ENCODE data around the gene ACTL9. TPM values are rescaled to one million over a fixed set of nuclear protein-coding genes. Genes with fewer than 3 reads are reported as not detected.
A peak's percentile ranks its signal among the peaks of the same experiment; 100 is the strongest.

ACTL9 gene
- polyA plus RNA-seq, 3 donors, result not detected

GRCh38 chr19:8678244-8678807 is 20.3 kb downstream of the ACTL9 start:
- Mint-ChIP-seq H3K9me3 (peaks cover 1 to 12% (median 5%) of the 10 kb centered on the region in 7 donors), H3K4me3 (peak overlapping the region in 1 of 2 donors; percentile 18), H3K27ac (no peak overlapping the region), H3K27me3 (ENCODE audit: low read depth in 3 of 3) (peaks cover 5 to 7% (median 6%) of the 10 kb centered on the region in 3 donors), H3K36me3 (no peaks in the 10 kb centered on the region), H3K4me1 (peaks cover 18% of the 10 kb centered on the region)
- Histone ChIP-seq H3K36me3 (replicated peaks in 1 of 2; ENCODE audit: control insufficient read depth in 1 of 2, insufficient read depth in 2 of 2, low read length in 2 of 2) (no peaks in the 10 kb centered on the region), H3K9me3 (replicated peaks in 1 of 2; ENCODE audit: control insufficient read depth in 1 of 2, insufficient read depth in 1 of 2, low read length in 2 of 2) (no peaks in the 10 kb centered on the region), H4K20me1 (ENCODE audit: insufficient read depth, low read length) (no peaks in the 10 kb centered on the region), H3K4me2 (replicated peaks; ENCODE audit: extremely low read depth, low read length, poor library complexity, severe bottlenecking) (no peak overlapping the region), H3K4me3 (replicated peaks in 1 of 3; ENCODE audit: low read depth in 2 of 3, low read length in 3 of 3) (no peak overlapping the region), H3K4me1 (ENCODE audit: control insufficient read depth in 1 of 2, insufficient read depth in 2 of 2, low read length in 2 of 2) (peaks cover 10 to 14% of the 10 kb centered on the region in 2 donors), H3K79me2 (ENCODE audit: insufficient read depth, low read length) (no peaks in the 10 kb centered on the region), H2AFZ (ENCODE audit: insufficient read depth, low read depth, low read length, poor library complexity, severe bottlenecking) (no peak overlapping the region), H3K27ac (ENCODE audit: low read depth in 1 of 2, low read length in 2 of 2) (no peak overlapping the region), H3K27me3 (ENCODE audit: control insufficient read depth in 2 of 2, insufficient read depth in 2 of 2, low read length in 2 of 2) (no peaks in the 10 kb centered on the region), H3K9ac (ENCODE audit: insufficient read depth, low read length, poor library complexity, severe bottlenecking) (no peak overlapping the region)
- intact Hi-C loops (cut with micrococcal nuclease), result no loop called here
- TF ChIP-seq CTCF (IDR thresholded peaks at IDR 0.05), result no peak
- DNase-seq, result no peak

- H4K20me1 ChIP-seq (ENCODE audit: insufficient read depth, low read length), result no peaks in the 10 kb centered on the region
- no peak overlapping the region for H3K4me3 ChIP-seq (replicated peaks in 1 of 3; ENCODE audit: low read depth in 2 of 3, low read length in 3 of 3)
- H3K4me3 Mint-ChIP-seq, result no peak overlapping the region
- H2AFZ ChIP-seq (ENCODE audit: insufficient read depth, low read depth, low read length, poor library complexity, severe bottlenecking), result no peak overlapping the region
- H3K9me3 ChIP-seq (replicated peaks in 1 of 2; ENCODE audit: control insufficient read depth in 1 of 2, insufficient read depth in 1 of 2, low read length in 2 of 2), result no peaks in the 10 kb centered on the region
- no peaks in the 10 kb centered on the region for H3K79me2 ChIP-seq (ENCODE audit: insufficient read depth, low read length)
- no peak for TF ChIP-seq CTCF (IDR thresholded peaks at IDR 0.05)
- DNase-seq, result no peak
- H3K9ac ChIP-seq (ENCODE audit: insufficient read depth, low read length, poor library complexity, severe bottlenecking), result no peak overlapping the region
- no peak overlapping the region for H3K27ac Mint-ChIP-seq
- no peaks in the 10 kb centered on the region for H3K36me3 ChIP-seq (replicated peaks in 1 of 2; ENCODE audit: control insufficient read depth in 1 of 2, insufficient read depth in 2 of 2, low read length in 2 of 2)
- peaks cover 1 to 9% (median 4%) of the 10 kb centered on the region in 7 donors for H3K9me3 Mint-ChIP-seq
- H3K27me3 ChIP-seq (ENCODE audit: control insufficient read depth in 2 of 2, insufficient read depth in 2 of 2, low read length in 2 of 2), result no peaks in the 10 kb centered on the region
- peaks cover 20% of the 10 kb centered on the region for H3K4me1 Mint-ChIP-seq
- H3K27ac ChIP-seq (ENCODE audit: low read depth in 1 of 2, low read length in 2 of 2), result no peak overlapping the region
- peaks cover 2 to 9% (median 6%) of the 10 kb centered on the region in 3 donors for H3K27me3 Mint-ChIP-seq (ENCODE audit: low read depth in 3 of 3)
- intact Hi-C loops (cut with micrococcal nuclease), result no loop called here
- H3K4me1 ChIP-seq (ENCODE audit: control insufficient read depth in 1 of 2, insufficient read depth in 2 of 2, low read length in 2 of 2), result peaks cover 19 to 21% of the 10 kb centered on the region in 2 donors
- no peak overlapping the region for H3K4me2 ChIP-seq (replicated peaks; ENCODE audit: extremely low read depth, low read length, poor library complexity, severe bottlenecking)
- H3K36me3 Mint-ChIP-seq, result no peaks in the 10 kb centered on the region
- WGBS (ENCODE audit: insufficient coverage), result 89% methylated on average over 2 of the region's 3 CpGs
These were observed 23.5 kb downstream of the ACTL9 start for GRCh38 chr19:8675066-8675465.

Measured in CD14-positive monocyte (primary cell).